Caco-2 (cell line): ENCODE results near the gene PROX2. TPM values are rescaled to one million over a fixed set of nuclear protein-coding genes. Genes with fewer than 3 reads are reported as not detected.

Experiments
- BruUV-seq: library from RNA; stranded (reverse); fragments of 400-500 nt; replicated peaks from 2 replicates; lab custom pipeline; 2021; lab: Mats Ljungman, UMichigan
- CTCF ChIA-PET: fragments of 300-600 bp; sonication (Branson Sonifier 250); formaldehyde crosslinking; loops from one replicate; lab custom pipeline; 2022; ENCODE audit warnings: antibody characterized with exemption; lab: Charles Lee
- POLR2A ChIA-PET: fragments of 300-600 bp; sonication (Branson Sonifier 250); formaldehyde crosslinking; loops from one replicate; lab custom pipeline; 2022; ENCODE audit warnings: antibody characterized with exemption; lab: Charles Lee
- DNase-seq, 2 experiments: peaks; one replicate each; pipeline versions ENCODE4 v3.0.0 to v3.0.0-alpha.2; 2020 to 2022
- H3K27me3 ChIP-seq: replicated peaks from 2 replicates; pipeline ENCODE4 v1.6.0; 2011; ENCODE audit warnings: low read length; ENCODE audit not compliant: control insufficient read depth, insufficient read depth
- H3K36me3 ChIP-seq: 2 replicates; pipeline ENCODE4 v1.5.1; 2011; ENCODE audit warnings: low read length; ENCODE audit not compliant: control insufficient read depth, insufficient read depth
- H3K4me1 ChIP-seq: fragments of 250-450 bp; sonication (Bioruptor Pico); 2 replicates; pipeline ENCODE4 v1.5.1; 2020; ENCODE audit warnings: mild to moderate bottlenecking
- H3K4me3 ChIP-seq: 2 replicates; pipeline ENCODE4 v1.5.1; 2011; ENCODE audit warnings: low read depth, mild to moderate bottlenecking, control low read depth, low read length
- H3K9me3 ChIP-seq: fragments of 250-450 bp; sonication (Bioruptor Pico); 2 replicates; pipeline ENCODE4 v1.5.1; 2020; ENCODE audit warnings: mild to moderate bottlenecking, moderate library complexity
- H3K27ac Mint-ChIP-seq: one replicate; pipeline ENCODE4 v1.8.0; 2022; ENCODE audit warnings: mixed read lengths; ENCODE audit not compliant: unreplicated experiment
- H3K27me3 Mint-ChIP-seq: one replicate; pipeline ENCODE4 v1.8.0; 2022; ENCODE audit warnings: mixed read lengths; ENCODE audit not compliant: insufficient read depth, unreplicated experiment
- H3K36me3 Mint-ChIP-seq: one replicate; pipeline ENCODE4 v1.8.0; 2022; ENCODE audit warnings: mild to moderate bottlenecking, mixed read lengths; ENCODE audit not compliant: insufficient read depth, unreplicated experiment
- H3K4me1 Mint-ChIP-seq: one replicate; pipeline ENCODE4 v1.8.0; 2022; ENCODE audit warnings: low read depth, mixed read lengths; ENCODE audit not compliant: unreplicated experiment
- H3K4me3 Mint-ChIP-seq: one replicate; pipeline ENCODE4 v1.8.0; 2022; ENCODE audit warnings: mild to moderate bottlenecking, moderate library complexity, mixed read lengths; ENCODE audit not compliant: unreplicated experiment
- H3K9me3 Mint-ChIP-seq: one replicate; pipeline ENCODE4 v1.8.0; 2022; ENCODE audit warnings: mixed read lengths; ENCODE audit not compliant: unreplicated experiment
- intact Hi-C: fragments of 100-400 bp; cut with micrococcal nuclease; formaldehyde crosslinking; loops from one replicate; pipeline ENCODE4 v1.10.0; 2022; ENCODE audit not compliant: unreplicated experiment
- total RNA-seq: library from RNA; stranded (reverse); gene quantifications from 2 replicates; pipeline ENCODE4 v1.2.3, GENCODE V29; 2022
- TF ChIP-seq, protein P1 (sequence below), 2 experiments: fragments of 200-600 bp in 1 of 2; IDR thresholded peaks; 1 replicate in 1 of 2; 2 replicates in 1 of 2; pipeline versions ENCODE4 v1.5.1 to v1.8.0; 2011 to 2022; ENCODE audit warnings: antibody characterized with exemption in 1 of 2, control low read depth in 1 of 2, inconsistent platforms in 1 of 2, low read depth in 1 of 2, low read length in 1 of 2, mild to moderate bottlenecking in 1 of 2, moderate library complexity in 1 of 2; ENCODE audit not compliant: insufficient read depth in 1 of 2, severe bottlenecking in 1 of 2, unreplicated experiment in 1 of 2

The PROX2 gene
- total RNA-seq, 1 experiment from 2014 or later: not detected

DNA sequence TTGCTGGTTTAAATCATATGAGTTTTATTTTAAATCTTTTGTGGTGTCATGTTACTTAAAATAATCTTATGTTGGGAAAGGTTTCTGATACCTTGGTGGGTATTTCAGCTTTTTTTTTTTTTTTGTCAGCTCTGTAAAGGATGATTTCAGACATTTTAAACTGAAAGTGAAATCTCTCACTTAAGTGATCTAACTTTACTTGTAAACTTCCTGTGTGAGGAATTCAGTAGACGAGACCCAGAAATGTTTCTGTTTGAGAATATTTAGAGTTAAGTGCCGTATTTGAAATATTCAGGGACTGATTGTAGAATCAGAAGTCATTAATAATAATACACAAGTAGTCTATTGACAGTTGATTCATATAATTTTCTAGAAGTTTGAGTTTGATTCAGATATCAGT lies 37.8 kb downstream of the PROX2 start:
- Mint-ChIP-seq H3K27ac (no peak overlapping the region), H3K9me3 (no peaks in the 10 kb centered on the region), H3K27me3 (no peaks in the 10 kb centered on the region), H3K4me1 (peaks cover 6% of the 10 kb centered on the region), H3K4me3 (no peak overlapping the region), H3K36me3 (peaks cover 39% of the 10 kb centered on the region)
- Histone ChIP-seq H3K4me1 (no peaks in the 10 kb centered on the region), H3K27me3 (no peaks in the 10 kb centered on the region), H3K9me3 (no peaks in the 10 kb centered on the region), H3K36me3 (no peaks in the 10 kb centered on the region), H3K4me3 (no peak overlapping the region)
- intact Hi-C loops: no loop called here
- no peak for DNase-seq
- no TSS peak for BruUV-seq
- ChIA-PET POLR2A (no interaction called here), CTCF (no interaction called here)
- TF ChIP-seq, protein P1, sequence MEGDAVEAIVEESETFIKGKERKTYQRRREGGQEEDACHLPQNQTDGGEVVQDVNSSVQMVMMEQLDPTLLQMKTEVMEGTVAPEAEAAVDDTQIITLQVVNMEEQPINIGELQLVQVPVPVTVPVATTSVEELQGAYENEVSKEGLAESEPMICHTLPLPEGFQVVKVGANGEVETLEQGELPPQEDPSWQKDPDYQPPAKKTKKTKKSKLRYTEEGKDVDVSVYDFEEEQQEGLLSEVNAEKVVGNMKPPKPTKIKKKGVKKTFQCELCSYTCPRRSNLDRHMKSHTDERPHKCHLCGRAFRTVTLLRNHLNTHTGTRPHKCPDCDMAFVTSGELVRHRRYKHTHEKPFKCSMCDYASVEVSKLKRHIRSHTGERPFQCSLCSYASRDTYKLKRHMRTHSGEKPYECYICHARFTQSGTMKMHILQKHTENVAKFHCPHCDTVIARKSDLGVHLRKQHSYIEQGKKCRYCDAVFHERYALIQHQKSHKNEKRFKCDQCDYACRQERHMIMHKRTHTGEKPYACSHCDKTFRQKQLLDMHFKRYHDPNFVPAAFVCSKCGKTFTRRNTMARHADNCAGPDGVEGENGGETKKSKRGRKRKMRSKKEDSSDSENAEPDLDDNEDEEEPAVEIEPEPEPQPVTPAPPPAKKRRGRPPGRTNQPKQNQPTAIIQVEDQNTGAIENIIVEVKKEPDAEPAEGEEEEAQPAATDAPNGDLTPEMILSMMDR (IDR thresholded peaks at IDR 0.05; ENCODE audit: insufficient read depth in 1 of 2, low read depth in 1 of 2, low read length in 1 of 2, severe bottlenecking in 1 of 2, unreplicated experiment in 1 of 2): no peak

DNA sequence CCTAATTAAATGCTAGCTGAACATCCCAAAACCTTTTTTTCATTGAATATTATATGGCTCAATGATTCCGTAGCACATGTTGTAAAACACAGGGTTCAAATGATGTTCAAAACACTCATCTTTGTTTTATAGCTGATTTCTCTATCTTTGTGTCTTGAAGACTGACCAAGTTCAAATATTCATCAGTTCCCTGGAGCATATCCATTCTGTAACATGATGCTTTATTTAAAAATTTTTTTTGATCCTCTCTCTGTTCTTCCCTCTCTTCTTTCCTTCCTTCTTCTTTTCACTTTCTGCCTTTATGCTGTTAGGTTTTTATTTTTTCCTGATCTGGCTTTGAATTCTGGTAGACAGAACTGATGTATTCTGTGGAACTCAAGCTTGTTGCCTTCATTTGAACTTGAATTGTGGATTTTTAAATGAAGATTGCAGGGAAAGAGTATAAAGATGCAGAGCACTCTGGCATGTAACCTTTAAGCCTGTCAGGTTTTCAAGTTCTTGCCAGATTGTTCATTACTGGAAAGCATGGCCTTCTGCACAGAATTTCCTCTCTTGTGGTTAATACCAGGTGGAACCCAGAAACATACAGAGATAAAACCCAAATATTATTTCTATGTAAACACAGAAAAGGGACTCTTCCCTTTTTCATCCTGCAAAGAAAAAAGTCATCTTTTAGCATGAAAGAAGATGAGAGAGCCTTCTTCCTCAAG lies 39.5 kb downstream of the PROX2 start:
- Histone ChIP-seq H3K4me1 (no peaks in the 10 kb centered on the region), H3K4me3 (no peak overlapping the region), H3K27me3 (no peaks in the 10 kb centered on the region), H3K9me3 (no peaks in the 10 kb centered on the region), H3K36me3 (no peaks in the 10 kb centered on the region)
- no peak for DNase-seq
- Mint-ChIP-seq H3K4me1 (peaks cover 6% of the 10 kb centered on the region), H3K4me3 (no peak overlapping the region), H3K9me3 (no peaks in the 10 kb centered on the region), H3K27me3 (no peaks in the 10 kb centered on the region), H3K36me3 (peaks cover 39% of the 10 kb centered on the region), H3K27ac (no peak overlapping the region)
- BruUV-seq: no TSS peak
- POLR2A ChIA-PET: no interaction called here
- TF ChIP-seq, protein P1 (IDR thresholded peaks at IDR 0.05; ENCODE audit: insufficient read depth in 1 of 2, low read depth in 1 of 2, low read length in 1 of 2, severe bottlenecking in 1 of 2, unreplicated experiment in 1 of 2): no peak
- CTCF ChIA-PET: no interaction called here
- intact Hi-C loops: no loop called here

DNA sequence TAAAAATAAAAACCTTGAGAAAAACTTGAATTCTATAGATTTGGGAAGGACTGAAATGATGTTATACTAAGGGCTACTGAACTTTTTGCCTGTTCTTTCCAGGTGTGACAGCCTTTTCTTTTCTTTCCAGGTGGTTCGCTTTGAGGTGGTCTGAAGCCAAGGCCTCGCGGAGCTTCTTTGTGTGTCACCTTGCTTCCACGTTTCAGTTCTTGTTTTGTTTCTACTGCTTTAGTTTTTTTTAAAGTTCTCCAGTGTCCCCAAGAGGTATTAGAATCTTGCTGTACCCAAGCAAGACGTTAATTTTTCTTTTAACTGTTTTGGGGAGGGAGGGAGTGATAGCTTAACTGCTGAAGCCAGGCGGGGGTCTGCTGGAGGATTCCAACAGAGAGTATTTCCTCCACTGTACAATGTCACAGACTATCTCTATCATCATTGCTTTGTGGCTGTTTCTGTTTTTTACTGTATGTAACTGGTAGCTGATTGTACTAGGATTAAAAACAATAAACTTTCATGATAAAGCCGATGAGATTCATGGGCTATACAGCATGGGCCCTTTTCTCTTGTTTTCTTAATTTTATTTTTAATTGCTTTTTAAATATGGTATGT lies 40.2 kb downstream of the PROX2 start:
- Histone ChIP-seq H3K9me3 (no peaks in the 10 kb centered on the region), H3K36me3 (no peaks in the 10 kb centered on the region), H3K4me1 (no peaks in the 10 kb centered on the region), H3K27me3 (no peaks in the 10 kb centered on the region), H3K4me3 (no peak overlapping the region)
- TSS peak; percentile 49 for BruUV-seq
- peaks cover 34% of the 10 kb centered on the region for H3K36me3 Mint-ChIP-seq
- H3K4me3 Mint-ChIP-seq: no peak overlapping the region
- no peaks in the 10 kb centered on the region for H3K9me3 Mint-ChIP-seq
- H3K27ac Mint-ChIP-seq: no peak overlapping the region
- DNase-seq: no peak
- H3K27me3 Mint-ChIP-seq: no peaks in the 10 kb centered on the region
- intact Hi-C loops: no loop called here
- H3K4me1 Mint-ChIP-seq: peaks cover 6% of the 10 kb centered on the region
- TF ChIP-seq, protein P1 (IDR thresholded peaks at IDR 0.05; ENCODE audit: insufficient read depth in 1 of 2, low read depth in 1 of 2, low read length in 1 of 2, severe bottlenecking in 1 of 2, unreplicated experiment in 1 of 2): no peak
- ChIA-PET CTCF (no interaction called here), POLR2A (no interaction called here)
